ENCODE measurements around the gene PLA2G15.
"Not testable (repeated sequence)": the region's sequence is repeated elsewhere in the genome, so short reads cannot be mapped to it uniquely, and the experiment has no call there.

PLA2G15 gene

GRCh38 chr16:68279726-68280558 is 34.8 kb downstream of the PLA2G15 start:
- DNase-seq (ENCODE audit: low read depth), result no peak

GRCh38 chr16:68281368-68282063 is 36.3 kb downstream of the PLA2G15 start:
- no peak for DNase-seq (ENCODE audit: low read depth)

- DNase-seq (ENCODE audit: low read depth), result no peak
Measured at GRCh38 chr16:68282064-68282452, 36.9 kb downstream of the PLA2G15 start.

GRCh38 chr16:68283346-68283745 is 38.2 kb downstream of the PLA2G15 start:
- no peak for DNase-seq (ENCODE audit: low read depth)

GRCh38 chr16:68283801-68284598 is 38.8 kb downstream of the PLA2G15 start:
- no peak for DNase-seq (ENCODE audit: low read depth)

- no peak for DNase-seq (ENCODE audit: low read depth)
Measured at GRCh38 chr16:68284847-68285246, 39.7 kb downstream of the PLA2G15 start.

GRCh38 chr16:68285683-68286082 is 40.5 kb downstream of the PLA2G15 start:
- DNase-seq (ENCODE audit: low read depth), result no peak

- DNase-seq (ENCODE audit: low read depth), result no peak
Measured at GRCh38 chr16:68286153-68287074, 41.2 kb downstream of the PLA2G15 start.

GRCh38 chr16:68287276-68288251 is 42.4 kb downstream of the PLA2G15 start:
- no peak for DNase-seq (ENCODE audit: low read depth)

GRCh38 chr16:68288252-68288650 is 43.1 kb downstream of the PLA2G15 start:
- DNase-seq (ENCODE audit: low read depth), result no peak

GRCh38 chr16:68288796-68289195 is 43.6 kb downstream of the PLA2G15 start:
- DNase-seq (ENCODE audit: low read depth), result not testable (repeated sequence)

- no peak for DNase-seq (ENCODE audit: low read depth)
Measured at GRCh38 chr16:68289202-68289601, 44.0 kb downstream of the PLA2G15 start.

GRCh38 chr16:68289621-68290329 is 44.6 kb downstream of the PLA2G15 start:
- peak; percentile 33 for DNase-seq (ENCODE audit: low read depth)

- DNase-seq (ENCODE audit: low read depth), result no peak
Measured at GRCh38 chr16:68290450-68290849, 45.3 kb downstream of the PLA2G15 start.

GRCh38 chr16:68291227-68291626 is 46.1 kb downstream of the PLA2G15 start:
- no peak for DNase-seq (ENCODE audit: low read depth)

- DNase-seq (ENCODE audit: low read depth), result no peak
Measured at GRCh38 chr16:68292425-68292824, 47.3 kb downstream of the PLA2G15 start.

GRCh38 chr16:68296291-68296690 is 51.1 kb downstream of the PLA2G15 start:
- DNase-seq (ENCODE audit: low read depth), result no peak

GRCh38 chr16:68296693-68297092 is 51.5 kb downstream of the PLA2G15 start:
- DNase-seq (ENCODE audit: low read depth), result no peak

GRCh38 chr16:68297908-68298307 is 52.7 kb downstream of the PLA2G15 start:
- DNase-seq (ENCODE audit: low read depth), result no peak

GRCh38 chr16:68298312-68298711 is 53.1 kb downstream of the PLA2G15 start:
- DNase-seq (ENCODE audit: low read depth), result no peak

All from stimulated activated CD4-positive, alpha-beta T cell treated with anti-CD3 and anti-CD28 coated beads, Interleukin-2, amount 100 ng/mL, for 4 hours (primary cell).